ENCODE data around the gene FHOD3. TPM values are rescaled to one million over a fixed set of nuclear protein-coding genes. Genes with fewer than 3 reads are reported as not detected.
"Not testable (repeated sequence)": the region's sequence is repeated elsewhere in the genome, so short reads cannot be mapped to it uniquely, and the experiment has no call there.

The FHOD3 gene
- polyA plus RNA-seq, 5 donors = 1.5 to 2.5 (median 2.1) TPM

GRCh38 chr18:36744261-36744876, 446.9 kb downstream of the FHOD3 start:
- DNase-seq = no peak

- DNase-seq = no peak
Observed at GRCh38 chr18:36745219-36745975, 447.9 kb downstream of the FHOD3 start.

- no peak for DNase-seq
Observed at GRCh38 chr18:36752929-36753865, 455.7 kb downstream of the FHOD3 start.

- DNase-seq = no peak
Observed at GRCh38 chr18:36756242-36756641, 458.7 kb downstream of the FHOD3 start.

- DNase-seq = peak; percentile 16 to 45
Observed at GRCh38 chr18:36757081-36757480, 459.6 kb downstream of the FHOD3 start.

- no peak for DNase-seq
Observed at GRCh38 chr18:36757991-36758390, 460.5 kb downstream of the FHOD3 start.

- DNase-seq = no peak
Observed at GRCh38 chr18:36758623-36759022, 461.1 kb downstream of the FHOD3 start.

GRCh38 chr18:36759167-36759776, 461.8 kb downstream of the FHOD3 start:
- no peak for DNase-seq

- no peak for DNase-seq
Observed at GRCh38 chr18:36760598-36760997, 463.1 kb downstream of the FHOD3 start.

GRCh38 chr18:36761186-36761698, 463.7 kb downstream of the FHOD3 start:
- no peak for DNase-seq

- DNase-seq = no peak
Observed at GRCh38 chr18:36762074-36762473, 464.6 kb downstream of the FHOD3 start.

- DNase-seq = not testable (repeated sequence)
Observed at GRCh38 chr18:36762965-36763364, 465.5 kb downstream of the FHOD3 start.

- DNase-seq = no peak
Observed at GRCh38 chr18:36766836-36767235, 469.3 kb downstream of the FHOD3 start.

- no peak for DNase-seq
Observed at GRCh38 chr18:36769172-36769571, 471.7 kb downstream of the FHOD3 start.

GRCh38 chr18:36769611-36770314, 472.2 kb downstream of the FHOD3 start:
- DNase-seq = no peak

GRCh38 chr18:36770315-36770946, 472.9 kb downstream of the FHOD3 start:
- DNase-seq = no peak

GRCh38 chr18:36771245-36771644, 473.7 kb downstream of the FHOD3 start:
- DNase-seq = no peak

GRCh38 chr18:36772241-36772723, 474.8 kb downstream of the FHOD3 start:
- no peak for DNase-seq

GRCh38 chr18:36775396-36775795, 477.9 kb downstream of the FHOD3 start:
- no peak for DNase-seq

GRCh38 chr18:36776650-36777049, 479.1 kb downstream of the FHOD3 start:
- no peak for DNase-seq
